HG02642 (cell line): Measurements from ENCODE around the gene CCNI2.
"Not testable (repeated sequence)": the region's sequence is repeated elsewhere in the genome, so short reads cannot be mapped to it uniquely, and the experiment has no call there.

Experiments
- ATAC-seq: cut with Tn5 transposase; IDR thresholded peaks from one replicate; pipeline ENCODE4 v1.9.1; 2021; ENCODE audit warnings: mild to moderate bottlenecking; ENCODE audit not compliant: unreplicated experiment, poor library complexity

CCNI2 gene

DNA sequence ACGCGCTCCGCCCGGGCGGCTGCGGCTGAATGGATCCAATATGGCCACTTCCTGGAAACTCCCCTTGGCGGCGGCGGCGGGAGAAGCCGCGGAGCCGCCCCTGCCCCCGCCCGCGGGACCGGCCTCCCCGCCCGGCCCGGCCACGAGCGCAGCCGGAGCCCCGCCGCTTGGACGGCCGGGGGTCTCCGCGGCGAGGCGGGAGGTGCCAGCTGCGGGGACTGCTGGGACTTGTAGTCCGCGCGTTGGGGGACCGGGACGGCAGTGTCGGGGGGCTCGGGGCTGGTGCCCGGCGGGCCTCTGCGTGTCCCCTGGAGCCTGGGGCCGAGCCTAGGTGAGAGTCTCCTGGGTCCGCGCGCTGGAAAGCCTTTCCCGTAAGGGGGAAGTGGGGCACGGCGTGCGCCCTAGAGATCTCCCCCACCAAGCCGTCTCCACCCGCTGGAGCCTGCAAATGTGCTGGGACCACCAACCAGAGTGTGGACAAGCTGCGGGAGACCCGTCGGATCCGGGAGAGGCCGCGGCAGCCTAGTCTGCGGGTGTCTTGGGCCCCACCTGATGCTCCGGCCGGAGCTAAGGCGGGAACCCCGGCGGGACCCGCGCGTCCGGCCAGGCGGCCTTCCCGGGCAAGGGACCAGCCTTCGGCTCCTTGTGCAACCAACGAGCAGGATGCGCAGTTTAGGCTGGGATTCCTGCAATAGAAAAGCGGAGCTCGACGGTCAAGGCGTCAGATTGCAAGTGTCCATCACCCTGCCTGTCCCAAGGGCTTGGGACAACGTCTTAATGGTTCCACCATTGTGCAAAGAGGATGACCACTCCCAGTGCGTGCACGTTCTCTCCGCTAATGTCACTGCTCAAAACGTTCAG is 30.2 kb downstream of the CCNI2 start, which contains the start of gene SEPTIN8:
SEPTIN8 (minus strand) TSS at position 31 of the 861 bp plus-strand sequence. CDS start 102 bp downstream, outside the sequence.
- peak; percentile 70 for ATAC-seq

DNA sequence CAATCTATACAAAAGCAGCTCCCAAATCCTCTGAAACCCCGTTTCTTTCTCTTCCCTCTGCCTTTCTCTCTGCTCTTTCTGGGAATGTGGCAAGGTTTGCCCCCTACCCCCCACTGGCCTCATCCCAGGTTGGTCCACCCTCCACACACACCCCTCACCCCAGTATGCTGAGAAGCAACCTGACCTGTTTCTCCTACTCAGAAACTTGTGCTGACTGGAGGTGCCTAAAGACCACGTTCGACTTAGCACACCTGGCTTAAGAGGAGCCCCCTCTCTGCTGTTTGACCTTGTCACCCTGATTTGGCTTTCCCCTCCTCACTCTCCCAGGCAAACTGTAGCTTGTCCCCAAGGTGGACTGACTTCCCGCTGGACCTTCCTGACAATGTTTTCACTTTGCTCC is 30.9 kb downstream of the CCNI2 start:
- ATAC-seq = no peak

DNA sequence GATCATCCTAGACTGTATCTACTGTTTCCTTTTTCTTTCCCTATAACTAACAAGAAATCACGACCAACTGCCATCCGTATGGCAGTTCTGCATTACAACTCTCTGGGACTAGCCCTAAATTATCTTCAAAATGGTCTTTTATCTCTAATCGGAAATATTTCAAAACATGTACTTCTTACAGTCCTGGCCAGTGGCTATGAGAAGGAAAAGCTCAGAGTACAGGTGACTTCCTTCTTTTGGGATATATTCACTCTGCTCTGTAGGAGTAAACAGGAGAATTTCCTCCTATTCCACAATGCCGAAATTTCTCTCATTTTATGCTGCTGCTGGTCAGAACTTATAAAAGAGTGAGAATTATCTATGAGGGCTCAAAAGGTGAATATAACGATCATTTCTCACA is 31.6 kb downstream of the CCNI2 start:
- no peak for ATAC-seq

DNA sequence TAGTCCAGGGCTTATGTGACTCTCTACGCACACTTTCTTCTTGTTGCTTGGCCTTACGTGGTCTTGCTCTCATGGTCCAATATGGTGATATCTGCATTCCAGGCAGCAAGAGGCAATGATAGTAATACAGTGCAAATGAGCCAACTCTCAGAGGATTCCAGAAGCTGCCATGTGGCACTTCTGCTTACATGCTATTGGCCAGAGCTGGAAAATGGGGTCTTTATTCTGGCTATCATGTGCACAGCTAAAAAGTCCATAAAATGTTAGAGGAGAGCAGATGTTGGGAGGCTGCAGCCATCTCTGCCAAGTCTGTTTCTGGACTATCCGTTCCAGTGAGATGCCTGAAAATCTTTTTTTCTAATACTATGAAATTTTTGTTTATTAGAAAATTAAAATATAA is 32.7 kb downstream of the CCNI2 start:
- ATAC-seq = no peak

DNA sequence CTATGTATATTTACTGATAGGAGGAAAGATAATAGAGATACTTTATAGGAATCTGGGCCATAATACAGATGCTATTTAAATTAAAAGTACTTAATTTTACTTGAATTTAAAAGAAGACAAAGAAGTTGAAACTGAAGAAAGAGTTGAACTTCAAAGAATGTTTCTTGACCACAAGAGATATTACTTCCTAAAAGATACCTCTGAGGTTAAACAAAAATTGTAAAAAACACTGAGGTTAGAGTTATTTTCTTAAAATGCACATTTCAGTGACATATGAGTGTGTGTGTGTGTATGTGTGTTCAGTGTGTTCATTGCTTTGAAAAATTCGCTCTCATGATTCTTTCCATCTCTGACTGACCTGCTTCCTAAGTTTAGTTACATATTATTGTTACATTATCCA is 33.4 kb downstream of the CCNI2 start:
- no peak for ATAC-seq

DNA sequence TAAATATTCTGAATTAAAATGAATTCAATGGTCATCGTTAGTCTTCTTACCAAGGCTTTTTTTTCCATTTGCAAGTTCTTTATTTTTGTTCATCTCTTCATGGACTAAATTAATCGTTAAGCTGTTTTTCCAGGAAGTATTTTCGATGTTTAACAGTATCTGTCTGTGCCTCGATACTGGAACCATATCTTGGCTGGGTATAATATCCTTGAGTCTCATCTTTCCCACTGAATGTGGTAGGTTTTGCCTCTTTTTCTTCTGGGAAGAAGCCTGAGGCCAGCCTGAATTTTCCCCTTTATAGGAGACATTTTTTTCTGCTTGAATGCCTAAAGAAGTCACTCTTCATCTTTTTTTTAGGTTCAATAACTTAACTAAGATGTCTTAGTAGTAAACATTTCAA is 33.8 kb downstream of the CCNI2 start:
- no peak for ATAC-seq

DNA sequence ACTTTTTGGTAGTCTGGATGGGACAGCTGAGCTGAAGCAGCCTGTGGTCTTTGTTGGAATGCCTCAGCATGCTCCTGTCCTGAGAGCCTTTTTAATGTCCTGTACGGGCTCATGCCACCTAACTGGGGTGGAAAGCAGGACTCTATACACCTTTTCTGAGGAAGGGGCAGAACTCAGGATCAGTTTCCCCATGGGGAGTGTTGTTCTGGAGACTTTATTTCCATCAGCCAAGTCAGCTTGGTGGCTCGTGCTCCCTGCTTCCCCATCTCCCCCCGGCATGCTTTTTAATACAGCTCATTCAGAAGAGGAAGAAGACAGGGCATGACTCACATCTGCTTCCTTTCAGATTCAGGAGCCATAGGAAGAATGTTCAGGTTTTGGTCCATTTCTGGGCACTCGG is 34.9 kb downstream of the CCNI2 start:
- ATAC-seq = no peak

DNA sequence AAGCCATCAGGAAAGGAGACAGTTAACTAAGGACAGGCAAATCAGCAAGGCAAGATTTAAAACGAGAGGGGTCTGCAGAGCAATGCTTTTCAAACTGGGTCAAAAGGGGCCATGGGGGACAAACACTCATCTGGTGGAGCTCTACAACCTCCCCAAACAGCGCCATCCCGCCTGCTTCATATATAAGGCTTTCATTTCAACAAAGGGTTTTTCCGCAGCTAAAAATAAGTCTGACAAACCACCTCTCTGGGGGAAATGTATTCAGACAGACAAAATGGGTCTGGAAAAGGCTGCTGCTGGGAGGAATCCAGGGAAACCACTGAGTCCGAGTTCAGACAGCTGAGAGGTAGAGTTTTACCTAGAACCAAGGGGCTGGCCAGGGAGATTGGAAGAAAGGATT is 38.1 kb downstream of the CCNI2 start:
- ATAC-seq = no peak

DNA sequence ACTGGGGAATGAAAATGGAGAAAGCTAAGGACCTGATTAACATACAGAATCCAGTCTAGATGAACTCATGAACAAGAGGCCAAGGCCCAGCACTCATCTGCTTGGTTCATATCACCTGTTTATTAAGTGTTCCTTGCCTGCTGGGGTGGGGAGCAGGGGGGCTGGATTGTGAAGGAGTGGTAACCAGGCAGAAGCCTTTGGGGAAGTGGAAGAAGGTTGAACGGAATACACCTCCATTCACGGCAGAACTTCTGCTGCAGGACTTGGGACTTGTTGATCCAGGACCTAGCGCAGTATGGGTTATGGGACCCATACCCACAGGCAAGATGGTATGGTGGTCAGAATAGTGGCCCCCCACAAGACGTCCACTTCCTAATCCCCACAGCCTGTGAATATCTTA is 38.6 kb downstream of the CCNI2 start:
- ATAC-seq = no peak

DNA sequence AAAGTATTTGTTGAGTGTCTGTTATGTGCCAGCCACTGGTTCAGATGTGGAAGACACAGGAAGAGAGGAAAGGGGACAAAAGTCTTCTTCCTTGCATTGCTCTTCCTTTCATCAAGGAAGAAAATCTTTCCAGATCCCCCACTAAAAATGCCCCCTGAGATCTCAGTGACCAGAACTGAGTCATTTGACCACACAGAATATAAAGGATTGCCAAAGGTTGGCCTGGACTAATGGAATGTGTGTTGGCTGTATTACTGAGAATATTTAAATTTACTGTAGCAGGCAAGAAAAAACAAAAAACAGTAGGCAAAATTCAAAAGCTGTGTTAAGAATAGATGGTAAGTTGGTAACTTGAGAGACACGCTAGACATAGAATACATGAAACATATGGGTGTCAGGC is 39.9 kb downstream of the CCNI2 start:
- ATAC-seq = no peak

DNA sequence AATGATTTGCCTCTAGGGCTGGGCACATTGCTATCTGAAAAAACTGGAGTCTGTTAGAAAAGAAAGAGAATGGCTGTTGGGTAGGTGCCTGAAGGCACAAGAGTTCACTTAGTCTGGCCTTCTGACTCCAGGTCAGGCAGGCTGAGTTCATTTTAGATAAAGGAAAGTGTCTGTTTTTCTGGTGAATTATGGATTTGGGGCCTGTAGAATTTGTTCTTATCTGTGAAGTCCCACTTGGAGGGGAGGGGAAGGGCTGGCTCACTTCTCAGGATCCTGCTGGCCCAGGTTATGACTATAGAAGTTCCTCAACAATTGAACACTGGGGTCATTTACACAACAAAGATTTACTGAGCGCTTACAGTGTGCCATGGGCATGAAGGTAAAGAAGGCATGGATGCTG is 41.3 kb downstream of the CCNI2 start:
- ATAC-seq = no peak

DNA sequence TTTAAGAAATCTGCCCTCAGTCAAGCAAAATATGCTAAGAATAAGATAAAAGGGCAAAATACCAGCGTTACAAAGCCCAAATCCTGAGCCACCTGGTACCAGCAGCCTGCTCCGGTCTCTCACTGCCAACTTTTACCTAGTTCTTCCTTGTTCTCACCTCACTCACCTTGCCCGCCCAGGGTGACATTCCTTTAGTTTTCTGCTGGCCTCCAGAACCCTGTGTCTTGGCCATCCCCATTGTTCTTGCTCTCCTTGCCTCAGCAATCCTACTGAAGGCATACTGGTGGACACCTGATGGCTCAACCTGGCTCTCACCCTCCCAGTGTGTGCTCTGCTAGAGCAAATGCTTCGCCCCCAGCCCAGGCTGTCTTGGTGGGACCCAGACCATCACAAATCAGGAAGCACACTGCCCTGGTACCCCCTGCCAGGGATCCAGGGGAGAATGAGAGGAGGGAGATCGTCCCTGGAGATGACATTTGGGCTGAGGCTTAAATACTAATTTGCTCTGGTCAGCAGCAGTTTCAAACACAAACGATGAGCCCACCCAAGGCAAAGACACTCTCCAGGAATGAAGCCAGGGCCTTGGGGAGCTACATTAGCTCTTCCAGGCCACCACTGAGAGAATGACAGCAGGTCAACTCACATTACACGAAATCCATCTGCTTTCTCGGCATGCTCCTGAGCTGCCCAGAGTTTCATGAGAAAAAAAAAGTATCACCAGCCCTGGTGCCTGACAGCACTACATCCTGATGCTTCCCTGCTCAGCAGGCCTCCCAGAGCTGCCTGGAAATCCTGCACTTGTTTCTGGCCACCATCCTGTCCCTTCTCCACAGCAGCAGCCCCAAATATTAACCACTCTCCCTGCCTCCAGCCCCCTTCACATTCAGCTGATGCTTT is 42.0 kb downstream of the CCNI2 start:
- no peak for ATAC-seq

DNA sequence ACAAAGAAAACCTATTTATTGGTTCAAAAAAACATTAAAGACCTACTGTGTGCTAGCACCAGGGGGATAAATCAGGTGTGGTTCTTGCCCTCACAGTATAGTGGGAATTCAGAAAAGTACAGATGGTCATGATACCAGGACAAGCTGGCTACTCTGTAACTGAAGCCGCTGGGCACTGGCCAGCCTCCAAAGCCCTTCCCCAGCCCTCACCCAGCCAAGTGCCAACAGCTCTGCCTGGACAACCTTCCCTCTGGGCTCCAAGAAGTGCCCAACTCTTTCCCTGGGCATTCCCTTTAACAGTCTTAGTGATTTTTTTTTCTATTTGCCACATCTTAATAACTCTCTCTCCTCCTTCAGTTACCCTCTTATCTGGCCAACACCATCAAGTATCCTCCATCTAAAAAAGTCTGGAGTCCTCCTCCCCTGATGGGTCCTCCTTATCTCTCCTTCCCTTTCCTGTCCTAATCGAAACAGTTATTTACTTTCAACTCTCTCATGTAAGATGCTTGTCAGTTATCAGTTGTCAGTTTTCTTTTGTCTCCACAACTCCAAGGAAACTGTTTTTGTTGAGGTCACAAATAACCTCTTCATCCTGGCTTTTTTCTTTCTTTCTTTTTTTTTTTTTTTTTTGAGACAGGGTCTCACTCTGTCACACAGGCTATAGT is 43.1 kb downstream of the CCNI2 start:
- ATAC-seq = no peak

DNA sequence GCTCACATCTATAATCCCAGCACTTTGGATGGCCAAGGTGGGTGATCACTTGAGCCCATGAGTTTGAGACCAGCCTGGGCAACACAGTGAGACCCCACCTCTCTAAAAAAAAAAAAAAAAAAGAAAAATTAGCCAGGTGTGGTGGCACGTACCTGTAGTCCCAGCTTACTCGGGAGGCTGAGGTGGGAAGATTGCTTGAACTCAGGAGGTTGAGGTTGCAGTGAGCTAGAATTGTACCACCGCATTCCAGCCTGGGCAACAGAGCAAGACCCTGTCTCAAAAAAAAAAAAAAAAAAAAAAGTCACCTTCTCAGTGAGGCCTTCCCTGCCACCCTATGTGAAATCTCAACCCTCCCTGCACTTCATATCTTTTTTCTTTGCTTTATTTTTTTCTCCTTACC is 43.8 kb downstream of the CCNI2 start:
- ATAC-seq = no peak

DNA sequence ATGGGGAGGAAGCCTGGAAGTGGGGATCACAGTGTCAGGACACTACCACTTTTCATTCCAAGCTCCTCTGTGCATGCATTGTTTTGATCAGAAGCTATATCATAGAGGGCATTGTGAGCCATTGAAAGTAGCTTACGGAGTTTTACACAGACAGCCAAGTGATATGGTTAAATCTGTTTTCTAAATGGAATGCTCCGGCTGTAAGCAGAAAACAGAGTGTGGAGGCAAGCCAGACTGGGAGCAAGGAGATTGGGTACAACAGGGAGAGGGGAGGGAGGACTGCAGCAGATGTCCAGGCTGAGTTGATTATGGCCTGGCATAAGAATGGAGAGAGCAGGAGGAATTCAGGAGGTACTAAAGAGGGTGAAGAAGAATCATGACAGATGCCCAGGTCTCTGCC is 50.4 kb downstream of the CCNI2 start:
- ATAC-seq = no peak

DNA sequence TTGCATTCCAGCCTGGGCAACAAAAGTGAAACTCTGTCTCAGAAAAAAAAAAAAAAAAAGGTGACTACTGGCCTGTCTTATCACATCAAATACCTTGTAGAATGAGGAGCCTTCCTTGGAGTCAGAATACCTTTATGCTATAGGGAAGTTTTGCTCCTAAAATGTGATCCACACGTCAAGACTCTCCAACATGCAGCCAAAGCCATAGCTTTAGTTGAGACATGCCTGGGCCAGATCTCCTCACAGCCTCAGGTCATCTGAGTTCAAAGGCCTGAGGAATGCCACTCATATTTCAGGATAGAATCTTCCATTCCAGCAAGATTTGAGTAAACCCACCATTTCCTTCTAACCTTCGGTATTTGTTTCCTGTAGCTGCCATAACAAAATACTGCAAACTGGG is 52.2 kb downstream of the CCNI2 start:
- ATAC-seq = no peak

DNA sequence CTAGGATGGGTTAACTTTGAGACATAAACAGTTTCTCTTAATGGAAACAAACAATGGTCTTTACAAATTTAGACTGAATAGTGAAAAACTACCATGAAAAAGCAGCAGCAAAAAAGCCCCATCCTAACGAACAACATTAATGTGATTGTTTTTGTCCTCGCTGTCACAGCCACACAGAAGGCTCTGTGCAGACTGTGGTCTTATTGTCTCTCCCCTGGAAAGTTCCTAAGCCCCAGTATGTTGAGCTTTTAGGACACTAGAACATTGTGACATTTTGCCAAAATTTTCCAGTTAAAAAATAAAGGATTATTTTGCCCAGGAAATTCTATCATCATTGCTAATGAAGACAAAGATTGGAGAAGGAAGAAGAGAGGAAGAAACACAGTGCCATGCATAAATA is 53.3 kb downstream of the CCNI2 start:
- ATAC-seq = no peak

DNA sequence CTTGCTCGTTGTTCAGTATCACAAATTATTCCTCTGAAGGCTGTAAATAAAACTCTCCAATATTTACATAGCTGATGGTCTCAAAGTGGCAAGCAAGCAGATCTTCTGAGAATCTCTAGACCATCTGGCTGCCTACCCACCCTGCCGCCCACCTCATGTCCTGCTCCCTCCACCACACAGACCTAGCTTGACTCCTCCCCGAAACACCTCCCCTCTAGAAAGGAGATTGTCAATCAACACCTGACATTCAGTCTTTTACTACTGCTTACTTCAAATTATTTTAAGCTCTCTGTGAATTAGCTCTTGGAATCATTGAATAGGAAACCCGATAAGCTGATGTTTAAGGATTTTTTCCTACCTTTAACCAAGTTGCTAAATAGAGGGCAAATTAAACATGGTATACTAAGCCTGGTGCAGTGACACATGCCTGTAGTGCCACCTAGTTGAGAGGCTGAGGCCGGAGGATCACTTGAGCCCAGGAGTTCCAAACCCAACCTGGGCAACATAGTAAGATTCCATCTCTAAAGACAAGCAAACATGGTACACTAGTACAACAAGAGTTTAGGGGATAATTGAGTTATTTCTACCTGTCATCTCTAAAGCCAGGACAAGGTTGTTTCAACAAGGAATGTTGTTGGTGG is 54.9 kb downstream of the CCNI2 start:
- no peak for ATAC-seq

DNA sequence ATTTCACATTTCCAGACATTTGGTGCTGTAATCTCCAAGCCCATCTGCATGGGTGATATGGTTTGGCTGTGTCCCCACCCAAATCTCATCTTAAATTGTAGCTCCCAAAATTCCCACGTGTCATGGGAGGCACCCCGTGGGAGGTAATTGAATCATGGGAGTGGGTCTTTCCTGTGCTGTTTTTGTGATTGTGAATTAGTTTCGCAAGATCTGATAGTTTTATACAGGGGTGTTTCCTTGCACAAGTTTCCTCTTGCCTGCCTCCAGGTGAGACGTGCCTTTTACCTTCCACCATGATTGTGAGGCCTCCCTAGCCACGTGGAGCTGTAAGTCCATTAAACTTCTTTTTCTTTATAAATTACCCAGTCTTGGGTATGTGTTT is 55.5 kb downstream of the CCNI2 start:
- not testable (repeated sequence) for ATAC-seq
